ENCODE data around the gene CYP17A1. TPM values are rescaled to one million over a fixed set of nuclear protein-coding genes. Genes with fewer than 3 reads are reported as not detected.

Gene CYP17A1
- total and polyA plus RNA-seq, 4 donors, result 0.39 to 3.7 (median 1.6) TPM

DNA sequence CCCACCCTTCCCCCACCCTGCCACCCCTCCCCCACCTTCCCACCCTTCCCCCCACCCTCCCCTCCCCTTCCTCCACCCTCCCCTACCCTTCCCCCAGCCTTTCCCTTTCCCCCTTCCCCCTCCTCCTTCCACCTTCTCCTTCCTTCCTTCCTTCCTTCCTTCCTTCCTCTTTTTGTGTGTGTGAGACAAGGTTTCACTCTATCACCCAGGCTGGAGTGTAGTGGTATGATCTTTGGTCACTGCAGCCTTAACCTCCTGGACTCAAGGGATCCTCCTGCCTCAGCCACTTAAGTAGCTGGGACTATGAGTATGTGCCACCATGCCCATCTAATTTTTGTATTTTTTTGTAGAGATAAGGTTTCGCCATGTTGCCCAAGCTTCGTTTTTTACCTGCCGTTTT, 35.2 kb downstream of the CYP17A1 start:
- 47 to 66% methylated on average over 3 of the region's 3 CpGs for WGBS, 2 donors
- no peak overlapping the region for H3K4me3 ChIP-seq
- H3K36me3 ChIP-seq (ENCODE audit: control insufficient read depth in 4 of 4, insufficient read depth in 4 of 4, low read length in 4 of 4), result peaks cover 0 to 38% (median 27%) of the 10 kb centered on the region in 4 donors
- no peaks in the 10 kb centered on the region for H3K9me3 ChIP-seq (ENCODE audit: control insufficient read depth in 4 of 4, insufficient read depth in 3 of 4, low read length in 3 of 4)
- TF ChIP-seq, protein P1, sequence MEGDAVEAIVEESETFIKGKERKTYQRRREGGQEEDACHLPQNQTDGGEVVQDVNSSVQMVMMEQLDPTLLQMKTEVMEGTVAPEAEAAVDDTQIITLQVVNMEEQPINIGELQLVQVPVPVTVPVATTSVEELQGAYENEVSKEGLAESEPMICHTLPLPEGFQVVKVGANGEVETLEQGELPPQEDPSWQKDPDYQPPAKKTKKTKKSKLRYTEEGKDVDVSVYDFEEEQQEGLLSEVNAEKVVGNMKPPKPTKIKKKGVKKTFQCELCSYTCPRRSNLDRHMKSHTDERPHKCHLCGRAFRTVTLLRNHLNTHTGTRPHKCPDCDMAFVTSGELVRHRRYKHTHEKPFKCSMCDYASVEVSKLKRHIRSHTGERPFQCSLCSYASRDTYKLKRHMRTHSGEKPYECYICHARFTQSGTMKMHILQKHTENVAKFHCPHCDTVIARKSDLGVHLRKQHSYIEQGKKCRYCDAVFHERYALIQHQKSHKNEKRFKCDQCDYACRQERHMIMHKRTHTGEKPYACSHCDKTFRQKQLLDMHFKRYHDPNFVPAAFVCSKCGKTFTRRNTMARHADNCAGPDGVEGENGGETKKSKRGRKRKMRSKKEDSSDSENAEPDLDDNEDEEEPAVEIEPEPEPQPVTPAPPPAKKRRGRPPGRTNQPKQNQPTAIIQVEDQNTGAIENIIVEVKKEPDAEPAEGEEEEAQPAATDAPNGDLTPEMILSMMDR (IDR thresholded peaks at IDR 0.05; ENCODE audit: control extremely low read depth, extremely low read depth), result no peak
- H3K27me3 ChIP-seq (ENCODE audit: control insufficient read depth in 3 of 3, insufficient read depth in 3 of 3, low read length in 2 of 3), result no peaks in the 10 kb centered on the region
- H3K4me1 ChIP-seq (ENCODE audit: control insufficient read depth in 5 of 5, insufficient read depth in 5 of 5, low read length in 5 of 5), result peaks cover 2 to 29% (median 14%) of the 10 kb centered on the region in 5 donors
- DNase-seq (no peak), ATAC-seq (ENCODE audit: insufficient read depth, low FRiP score) (no peak)
- peak overlapping the region in 1 of 2 donors; percentile 61 for H3K27ac ChIP-seq (ENCODE audit: low read depth in 1 of 2, low read length in 1 of 2)
- H3K9ac ChIP-seq (ENCODE audit: insufficient read depth in 1 of 2, low read length in 2 of 2), result no peak overlapping the region

DNA sequence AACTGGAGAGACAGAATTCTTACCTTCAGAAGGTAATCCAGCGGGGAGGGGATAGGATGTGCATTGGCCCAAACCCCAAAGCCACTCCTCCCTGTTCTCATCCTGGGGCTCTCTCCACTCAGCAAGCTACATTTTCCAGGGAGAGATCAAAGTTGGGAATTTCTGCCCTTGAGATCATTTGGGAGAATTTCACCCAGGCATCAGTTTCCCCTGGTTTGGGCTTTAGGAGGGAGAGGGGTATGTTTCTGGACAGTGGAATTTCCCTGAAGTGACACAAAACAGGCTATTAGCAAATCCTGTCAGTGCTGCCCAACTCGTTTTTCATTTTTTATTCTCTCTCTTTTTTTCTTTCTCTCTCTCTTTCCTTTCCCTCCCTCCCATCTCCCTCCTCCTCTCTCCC, 35.7 kb downstream of the CYP17A1 start:
- peaks cover 5 to 29% (median 15%) of the 10 kb centered on the region in 5 donors for H3K4me1 ChIP-seq (ENCODE audit: control insufficient read depth in 5 of 5, insufficient read depth in 5 of 5, low read length in 5 of 5)

DNA sequence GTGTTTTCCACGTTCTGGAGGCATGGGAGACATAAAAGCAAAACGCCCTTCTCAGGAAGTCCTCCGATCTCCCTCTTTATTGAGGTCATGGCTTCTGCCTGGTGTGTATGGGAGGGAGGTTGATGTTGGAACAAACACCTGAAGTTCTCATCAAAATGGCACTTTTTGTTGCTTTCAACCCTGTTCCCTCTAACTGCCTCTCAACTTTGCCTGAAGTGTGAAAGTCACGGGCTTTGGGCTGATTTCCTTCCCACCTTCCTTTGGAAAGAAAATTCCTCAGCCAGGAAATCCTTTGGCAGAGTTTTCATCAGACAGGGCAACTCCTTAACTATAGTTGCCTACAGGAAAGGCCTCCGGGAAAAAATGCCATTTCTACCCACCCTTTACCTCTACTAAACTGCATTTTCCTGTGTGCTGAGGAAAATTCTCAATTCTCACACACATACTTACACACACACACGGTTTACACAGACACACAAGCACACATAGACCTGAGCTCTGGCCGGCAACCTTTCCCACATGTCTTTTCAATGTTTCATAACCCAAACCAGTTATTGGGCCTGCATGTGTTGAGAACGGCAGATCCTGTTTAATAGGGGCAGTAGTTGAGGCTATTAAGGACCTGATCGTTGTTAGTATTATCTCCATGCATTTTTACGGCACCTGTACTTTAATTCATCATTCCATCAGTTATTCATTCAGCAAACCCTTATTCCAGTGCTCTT, 36.4 kb downstream of the CYP17A1 start:
- H3K9ac ChIP-seq (ENCODE audit: insufficient read depth in 1 of 2, low read length in 2 of 2), result peak overlapping the region in 1 of 2 donors; percentile 9
- ATAC-seq (ENCODE audit: insufficient read depth, low FRiP score) (no peak), DNase-seq (no peak)
- H3K9me3 ChIP-seq (ENCODE audit: control insufficient read depth in 4 of 4, insufficient read depth in 3 of 4, low read length in 3 of 4), result no peaks in the 10 kb centered on the region
- no peak overlapping the region for H3K4me3 ChIP-seq
- H3K36me3 ChIP-seq (ENCODE audit: control insufficient read depth in 4 of 4, insufficient read depth in 4 of 4, low read length in 4 of 4), result peaks cover 0 to 38% (median 27%) of the 10 kb centered on the region in 4 donors
- H3K27ac ChIP-seq (ENCODE audit: low read depth in 1 of 2, low read length in 1 of 2), result peak overlapping the region; percentile 38 to 72
- H3K27me3 ChIP-seq (ENCODE audit: control insufficient read depth in 3 of 3, insufficient read depth in 3 of 3, low read length in 2 of 3), result no peaks in the 10 kb centered on the region
- WGBS, 2 donors, result 62 to 78% methylated on average over 10 of the region's 10 CpGs
- TF ChIP-seq, protein P1 (IDR thresholded peaks at IDR 0.05; ENCODE audit: control extremely low read depth, extremely low read depth), result no peak
- peaks cover 8 to 31% (median 17%) of the 10 kb centered on the region in 5 donors for H3K4me1 ChIP-seq (ENCODE audit: control insufficient read depth in 5 of 5, insufficient read depth in 5 of 5, low read length in 5 of 5)

More for the DNA sequence above, 35.7 kb downstream of the CYP17A1 start:
- ATAC-seq (ENCODE audit: insufficient read depth, low FRiP score) (no peak), DNase-seq (no peak)
- Histone ChIP-seq H3K9me3 (ENCODE audit: control insufficient read depth in 4 of 4, insufficient read depth in 3 of 4, low read length in 3 of 4) (no peaks in the 10 kb centered on the region), H3K9ac (ENCODE audit: insufficient read depth in 1 of 2, low read length in 2 of 2) (no peak overlapping the region), H3K27ac (ENCODE audit: low read depth in 1 of 2, low read length in 1 of 2) (peak overlapping the region; percentile 38 to 72), H3K36me3 (ENCODE audit: control insufficient read depth in 4 of 4, insufficient read depth in 4 of 4, low read length in 4 of 4) (peaks cover 0 to 38% (median 27%) of the 10 kb centered on the region in 4 donors), H3K27me3 (ENCODE audit: control insufficient read depth in 3 of 3, insufficient read depth in 3 of 3, low read length in 2 of 3) (no peaks in the 10 kb centered on the region), H3K4me3 (no peak overlapping the region)
- 53 to 57% methylated on average over 2 of the region's 2 CpGs for WGBS, 2 donors
- TF ChIP-seq, protein P1 (IDR thresholded peaks at IDR 0.05; ENCODE audit: control extremely low read depth, extremely low read depth), result no peak
